Brain pericyte (primary cell): ENCODE data around the gene ZFPL1.

Source experiments
- DNase-seq: peaks from one replicate; pipeline ENCODE4 v3.0.0-alpha.2; 2012; ENCODE audit warnings: low read depth, low spot score

The ZFPL1 gene

GRCh38 chr11:65059959-65060824 lies 23.8 kb upstream of the ZFPL1 start:
- no peak for DNase-seq

DNA sequence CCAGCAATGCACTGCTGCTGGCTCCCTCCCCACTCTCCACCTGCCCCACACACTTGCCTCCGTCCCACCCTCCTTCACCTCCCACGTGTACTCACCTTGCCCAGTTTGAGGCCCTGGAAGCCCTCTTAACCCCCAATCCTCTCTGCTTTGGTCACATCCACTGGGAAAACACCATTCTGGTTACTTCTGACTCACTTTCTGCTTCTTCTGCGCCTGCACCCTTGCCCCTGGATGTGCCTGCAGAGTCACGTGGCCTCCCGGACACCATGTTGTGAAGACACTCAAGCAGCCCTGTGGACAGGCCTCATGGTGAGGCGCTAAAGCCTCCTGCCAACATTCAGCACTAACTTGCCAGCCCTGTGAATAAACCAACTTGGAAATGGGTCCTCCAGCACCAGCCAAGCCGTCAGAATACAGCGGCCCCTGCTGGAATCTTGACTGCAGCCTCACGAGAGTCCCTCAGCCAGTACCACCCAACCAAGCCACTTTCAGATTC lies 23.1 kb upstream of the ZFPL1 start:
- DNase-seq = no peak

GRCh38 chr11:65063532-65063931 lies 20.5 kb upstream of the ZFPL1 start:
- DNase-seq = no peak

GRCh38 chr11:65064847-65065240 lies 19.2 kb upstream of the ZFPL1 start:
- no peak for DNase-seq

GRCh38 chr11:65065851-65066250 lies 18.2 kb upstream of the ZFPL1 start:
- no peak for DNase-seq

- no peak for DNase-seq
These were observed 17.7 kb upstream of the ZFPL1 start for GRCh38 chr11:65066315-65066714.

GRCh38 chr11:65066805-65067291 lies 17.2 kb upstream of the ZFPL1 start:
- DNase-seq = no peak

DNA sequence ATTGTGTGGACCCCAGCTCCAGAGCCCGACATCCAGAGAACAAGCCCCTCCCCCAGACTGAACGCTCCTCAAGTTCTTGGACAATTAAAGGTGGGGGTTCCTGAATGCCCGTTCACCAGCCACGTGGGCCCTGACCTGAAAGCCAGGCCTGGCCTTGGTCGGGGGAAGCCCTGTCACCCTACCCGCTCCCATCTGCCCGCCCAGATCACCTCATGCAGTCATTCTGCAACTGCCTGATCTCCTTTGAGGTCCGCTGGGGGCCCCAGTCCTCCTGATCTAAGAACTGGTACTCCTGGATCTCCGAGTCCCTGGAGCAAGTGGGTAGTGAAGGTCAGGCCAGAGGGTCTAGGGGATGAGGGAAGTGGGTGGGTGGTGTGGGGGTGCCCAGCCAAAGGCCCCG lies 16.6 kb upstream of the ZFPL1 start:
- DNase-seq = no peak

DNA sequence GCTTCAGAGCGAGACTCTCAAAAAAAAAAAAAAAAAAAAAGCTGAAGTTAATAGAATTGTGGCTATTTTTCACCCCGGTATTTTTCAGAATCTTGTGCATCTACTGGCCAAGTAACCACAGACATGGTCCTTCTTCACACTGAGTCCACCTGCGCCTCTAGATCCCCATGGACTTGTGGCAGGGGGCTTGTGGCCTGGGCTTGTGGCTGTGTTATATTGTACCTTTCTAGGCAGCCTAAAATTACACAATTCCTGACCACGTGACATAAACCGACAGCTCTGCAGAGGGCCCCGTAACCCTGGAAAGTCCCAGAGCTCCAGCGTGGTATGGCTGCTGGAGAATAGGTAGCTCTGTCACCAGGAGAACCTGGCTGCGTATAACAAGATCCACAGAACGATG lies 14.8 kb upstream of the ZFPL1 start:
- DNase-seq = no peak

- no peak for DNase-seq
These were observed 12.0 kb upstream of the ZFPL1 start for GRCh38 chr11:65071907-65072630.

DNA sequence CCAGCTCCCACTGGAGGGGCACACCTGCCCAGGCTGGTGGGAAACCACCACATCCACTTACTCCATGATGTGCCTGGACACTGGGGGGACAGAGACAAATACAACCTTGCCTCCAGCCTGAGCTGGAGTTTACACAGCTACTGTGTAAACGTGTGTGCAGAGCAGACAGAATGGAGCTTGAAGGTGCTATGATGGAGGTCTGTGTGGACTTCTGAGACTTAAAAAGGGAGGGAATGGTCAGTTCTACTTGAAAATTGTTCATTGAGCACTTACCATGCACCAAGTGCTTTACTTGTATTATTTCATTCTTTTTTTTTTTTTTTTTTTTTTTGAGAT lies 11.4 kb upstream of the ZFPL1 start:
- no peak for DNase-seq

GRCh38 chr11:65077451-65077850 lies 6.6 kb upstream of the ZFPL1 start:
- no peak for DNase-seq

DNA sequence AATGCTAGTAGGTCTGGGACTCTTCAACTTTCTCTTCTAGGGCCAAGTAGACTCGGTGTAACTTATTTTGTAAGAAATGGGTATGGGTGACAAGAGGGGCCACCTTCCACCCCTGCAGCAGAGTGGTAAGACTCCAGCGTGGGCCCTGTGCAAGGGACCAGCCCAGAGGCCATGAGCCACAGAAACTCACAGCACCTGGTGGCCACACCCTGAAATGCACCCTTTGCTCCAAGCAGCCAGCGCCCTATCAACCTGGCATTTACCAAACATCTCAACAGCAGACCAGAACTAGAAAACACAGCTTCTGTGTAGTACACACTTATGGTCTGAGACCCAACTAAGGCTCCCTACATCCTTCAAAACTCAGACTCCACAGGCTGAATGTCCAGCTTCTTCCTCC lies 5.9 kb upstream of the ZFPL1 start:
- DNase-seq = no peak

GRCh38 chr11:65078786-65079342 lies 5.2 kb upstream of the ZFPL1 start:
- no peak for DNase-seq

DNA sequence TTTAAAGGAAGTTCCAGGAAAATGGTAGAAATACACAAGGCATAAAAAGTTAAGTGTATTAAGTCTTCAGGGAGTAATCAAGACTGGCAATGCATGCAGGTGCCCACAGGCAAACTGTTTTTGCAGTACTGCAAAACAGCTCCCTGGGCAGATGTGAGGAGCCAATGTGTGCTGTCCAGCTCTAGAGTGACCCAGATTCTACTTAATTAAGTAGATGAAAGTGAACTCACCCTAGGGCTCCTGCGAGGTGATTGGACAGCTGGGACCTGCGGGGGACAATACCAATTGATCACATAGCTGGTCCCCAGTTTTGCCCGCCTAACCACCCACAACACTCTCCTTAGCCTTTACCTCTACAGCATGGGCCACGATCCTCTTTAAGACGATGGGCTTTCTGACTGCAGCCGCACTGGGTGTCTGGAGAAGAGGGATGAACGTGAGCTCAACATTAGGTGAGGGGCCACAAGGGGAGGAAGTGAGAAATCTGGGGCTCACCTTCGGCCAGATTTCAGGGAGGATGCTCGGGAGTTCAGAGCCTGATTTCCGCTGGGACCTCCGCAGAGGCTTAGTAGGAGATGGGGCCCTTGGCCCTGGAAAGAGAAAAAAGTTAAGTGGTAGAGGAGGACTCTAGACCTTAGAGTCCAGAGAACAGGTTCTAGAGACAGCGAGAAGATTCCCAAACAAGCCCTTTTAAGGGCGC lies 738 bp upstream of the ZFPL1 start:
- no peak for DNase-seq

GRCh38 chr11:65084598-65085375 lies 765 bp downstream of the ZFPL1 start:
- no peak for DNase-seq

GRCh38 chr11:65085446-65085845 lies 1.4 kb downstream of the ZFPL1 start:
- no peak for DNase-seq

- no peak for DNase-seq
These were observed 2.8 kb downstream of the ZFPL1 start for GRCh38 chr11:65086809-65087208.

DNA sequence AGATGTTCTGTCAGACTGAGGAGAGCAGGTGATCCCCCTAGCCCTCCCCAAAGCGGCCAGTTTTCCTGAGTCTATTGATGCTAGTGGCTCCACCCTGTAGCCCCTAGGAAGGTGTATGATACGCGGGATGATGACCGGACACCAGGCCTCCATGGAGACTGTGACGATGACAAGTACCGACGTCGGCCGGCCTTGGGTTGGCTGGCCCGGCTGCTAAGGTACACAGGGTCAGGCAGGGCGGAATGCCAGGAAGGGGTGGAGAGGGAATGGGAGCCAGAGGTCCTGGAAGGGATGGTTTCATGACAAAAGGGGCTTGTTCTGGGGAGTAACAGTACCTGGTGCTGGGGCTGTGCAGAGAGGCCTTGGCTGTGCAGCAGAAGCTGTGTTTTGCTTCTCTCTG lies 3.2 kb downstream of the ZFPL1 start:
- no peak for DNase-seq

- DNase-seq = no peak
These were observed 3.8 kb downstream of the ZFPL1 start for GRCh38 chr11:65087827-65088226.

DNA sequence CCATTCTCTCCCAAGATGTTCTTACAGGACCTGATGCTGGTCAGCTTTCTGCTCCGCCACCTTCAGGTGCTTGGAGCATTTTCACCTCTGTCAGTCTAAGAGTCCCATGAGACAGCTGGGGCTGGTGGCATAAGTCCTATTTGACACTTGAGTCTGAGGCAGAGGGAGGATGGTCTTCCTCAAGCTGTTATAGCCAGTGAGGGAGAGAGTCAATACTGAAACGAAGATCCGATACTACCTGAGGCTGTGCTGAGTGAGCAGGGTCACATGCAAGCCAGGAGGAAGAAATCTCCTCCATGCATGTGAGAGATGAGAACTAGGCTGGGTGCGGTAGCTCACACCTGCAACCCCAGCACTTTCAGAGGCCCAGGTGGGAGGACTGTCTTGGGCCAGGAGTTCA lies 5.6 kb downstream of the ZFPL1 start:
- no peak for DNase-seq
